OCI-M2 (cell line): ENCODE measurements around the gene COL5A1.

Experiments
- DNase-seq: peaks from one replicate; lab custom pipeline; 2025; ENCODE audit not compliant: unreplicated experiment; lab: John Stamatoyannopoulos, UW

COL5A1 gene

DNA sequence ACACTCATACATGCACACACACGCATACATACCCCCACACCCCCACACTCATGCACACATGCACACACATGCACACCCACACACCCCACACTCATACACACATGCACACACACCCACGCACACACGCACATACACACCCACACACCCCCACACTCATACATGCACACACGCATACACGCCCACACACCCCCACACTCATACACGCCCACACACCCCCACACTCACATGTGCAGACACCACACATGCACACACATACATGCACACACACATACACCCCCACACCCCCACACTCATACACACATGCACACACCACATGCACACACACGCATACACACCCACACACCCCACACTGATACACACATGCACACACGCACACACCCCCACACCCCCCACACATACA, 118.3 kb downstream of the COL5A1 start:
- DNase-seq: no peak

DNA sequence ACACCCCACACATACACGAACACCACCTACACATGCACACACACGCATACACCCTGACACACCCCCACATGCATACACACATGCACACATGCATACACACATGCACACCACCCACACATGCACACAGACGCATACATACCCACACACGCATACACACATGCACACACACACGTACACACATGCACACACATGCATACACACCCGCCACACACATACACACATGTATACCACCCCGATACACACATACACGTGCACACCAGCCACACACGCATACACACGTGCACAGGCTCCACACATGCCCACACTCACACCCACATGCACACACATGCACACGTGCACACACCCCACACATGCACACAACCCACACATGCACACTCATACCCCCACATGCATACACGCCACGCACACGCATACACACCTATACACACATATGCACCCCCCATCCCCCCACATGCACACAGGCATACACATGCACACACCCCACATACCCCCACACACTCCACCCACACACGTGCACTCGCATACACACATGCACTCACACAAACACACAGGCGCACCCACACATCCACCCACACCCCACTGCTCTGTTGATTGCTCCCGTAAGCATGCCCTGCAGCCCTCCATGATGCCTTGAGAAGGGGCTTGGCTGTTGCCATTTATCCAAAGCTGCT, 119.3 kb downstream of the COL5A1 start:
- DNase-seq: no peak

DNA sequence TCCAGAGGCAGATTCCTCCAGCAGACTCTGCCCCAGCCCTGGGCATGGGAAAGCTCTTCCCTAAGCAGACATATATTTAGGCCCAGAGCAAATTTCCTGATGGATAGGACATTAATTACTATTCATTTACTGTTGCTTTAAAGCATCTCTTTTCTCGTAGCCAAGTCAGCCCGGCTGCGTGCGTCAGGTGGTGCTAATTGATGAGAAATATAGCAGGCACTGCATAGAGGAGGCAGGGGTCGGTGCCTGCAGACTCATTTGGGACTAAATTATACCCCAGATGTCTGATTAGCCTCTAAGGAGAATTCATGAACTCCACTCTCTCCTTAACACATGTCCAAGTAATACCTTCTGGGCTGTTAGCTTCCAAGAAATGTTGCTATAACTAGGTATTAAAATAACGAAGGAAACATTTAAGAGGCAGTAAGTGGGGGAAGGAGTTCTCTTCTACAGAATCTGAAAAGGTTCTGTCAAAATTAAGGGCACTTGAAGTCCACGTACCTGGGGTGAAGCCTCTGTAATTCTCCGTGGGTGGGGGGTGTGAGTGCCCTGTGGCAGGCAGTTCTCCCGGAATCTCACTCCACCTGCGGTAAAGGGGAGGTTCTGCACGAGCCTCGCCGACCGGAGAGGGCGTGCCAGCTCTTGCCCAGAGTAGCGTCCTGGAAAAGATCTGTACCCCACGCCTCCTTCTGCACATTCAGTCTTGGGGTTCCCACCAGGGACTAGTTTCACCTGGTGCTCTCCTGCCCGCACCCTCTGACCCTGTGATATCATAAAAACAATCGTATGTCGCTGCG, 123.1 kb downstream of the COL5A1 start:
- DNase-seq: no peak

DNA sequence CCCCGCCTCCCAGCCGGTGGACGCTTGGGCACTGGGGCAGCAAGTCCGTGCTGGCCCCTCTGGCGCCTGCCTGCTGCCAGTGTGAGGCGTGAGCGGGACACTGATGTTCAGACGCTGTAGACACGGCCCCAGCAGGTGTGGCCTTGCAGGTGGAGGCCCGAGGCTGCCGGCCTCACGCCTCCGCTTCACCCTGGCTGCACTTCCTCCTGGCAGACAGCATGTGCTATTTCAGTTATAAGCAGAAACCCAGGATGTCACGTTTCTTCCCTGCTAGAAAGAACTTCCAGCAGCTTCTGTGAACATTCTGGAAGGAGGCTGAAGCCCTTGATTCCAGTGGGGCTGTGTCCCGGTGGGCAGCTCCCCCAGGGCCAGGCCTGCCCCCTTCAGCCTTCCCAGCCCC, 124.2 kb downstream of the COL5A1 start:
- DNase-seq: no peak

DNA sequence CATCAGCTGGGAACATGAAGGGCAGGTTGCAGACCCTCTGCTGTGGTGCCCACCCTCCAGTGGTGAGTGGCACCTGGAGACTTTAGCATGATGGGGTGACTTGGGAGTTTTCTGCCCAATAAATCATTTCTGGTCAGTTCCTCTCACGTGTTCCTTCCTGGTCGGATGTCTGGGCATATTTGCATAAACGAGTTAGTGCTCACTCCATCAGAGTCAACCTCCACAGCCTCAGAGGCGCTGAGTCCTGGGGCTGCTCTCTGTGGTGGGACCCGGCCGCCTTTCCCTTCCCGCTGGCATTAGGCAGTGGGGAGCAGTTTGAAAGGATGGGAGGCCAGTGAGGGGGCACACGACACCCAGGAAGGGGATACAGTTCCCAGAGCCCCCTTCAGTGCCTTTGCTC, 125.0 kb downstream of the COL5A1 start:
- no peak for DNase-seq

DNA sequence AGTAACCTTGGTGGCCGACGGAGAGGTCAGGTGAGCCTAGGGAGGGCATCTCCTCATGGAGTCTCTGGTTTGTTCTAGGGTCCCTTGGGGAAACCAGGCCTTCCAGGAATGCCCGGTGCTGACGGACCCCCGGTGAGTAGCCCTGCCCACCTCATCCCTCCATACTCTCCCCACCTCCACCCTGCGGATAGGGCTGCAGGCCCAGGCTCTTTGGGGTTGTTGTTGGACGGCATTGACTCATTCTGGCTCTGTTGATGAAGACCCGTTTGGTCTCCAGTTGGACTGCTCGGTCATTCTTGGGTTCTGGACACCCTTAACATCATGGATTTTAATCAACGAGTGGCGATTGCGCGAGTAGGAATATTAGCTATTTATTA, 126.7 kb downstream of the COL5A1 start:
- DNase-seq: no peak

DNA sequence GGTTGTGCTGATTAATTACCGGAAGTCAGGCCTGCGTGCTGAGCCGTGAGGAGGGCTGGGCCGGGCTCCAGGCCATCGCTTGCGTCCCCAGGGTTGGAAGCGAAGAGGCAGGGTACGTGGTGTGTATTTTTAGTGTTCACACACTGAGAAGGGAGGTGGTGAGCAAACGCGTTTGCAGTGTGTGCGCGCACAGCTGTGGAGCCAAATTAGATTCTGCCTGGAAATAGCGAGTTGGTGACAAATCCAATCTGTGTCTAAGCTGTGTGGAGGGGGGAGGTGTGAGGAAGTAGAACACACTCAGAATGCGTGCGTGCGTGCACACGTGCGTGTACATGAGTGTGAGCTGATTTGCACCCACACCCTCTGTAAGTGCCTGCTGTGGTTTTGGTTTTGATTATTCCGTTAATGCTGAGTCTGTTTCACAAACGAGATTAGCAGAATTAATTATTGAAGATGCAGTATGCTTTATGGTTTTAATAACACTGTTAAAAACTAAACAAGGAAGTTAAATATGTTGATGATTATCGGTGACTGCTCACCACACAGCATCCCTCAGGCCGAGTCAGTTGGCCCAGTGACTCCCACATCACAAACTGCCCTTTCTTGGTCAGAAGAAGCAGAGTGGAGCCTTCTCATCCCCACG, 127.2 kb downstream of the COL5A1 start:
- DNase-seq: no peak

DNA sequence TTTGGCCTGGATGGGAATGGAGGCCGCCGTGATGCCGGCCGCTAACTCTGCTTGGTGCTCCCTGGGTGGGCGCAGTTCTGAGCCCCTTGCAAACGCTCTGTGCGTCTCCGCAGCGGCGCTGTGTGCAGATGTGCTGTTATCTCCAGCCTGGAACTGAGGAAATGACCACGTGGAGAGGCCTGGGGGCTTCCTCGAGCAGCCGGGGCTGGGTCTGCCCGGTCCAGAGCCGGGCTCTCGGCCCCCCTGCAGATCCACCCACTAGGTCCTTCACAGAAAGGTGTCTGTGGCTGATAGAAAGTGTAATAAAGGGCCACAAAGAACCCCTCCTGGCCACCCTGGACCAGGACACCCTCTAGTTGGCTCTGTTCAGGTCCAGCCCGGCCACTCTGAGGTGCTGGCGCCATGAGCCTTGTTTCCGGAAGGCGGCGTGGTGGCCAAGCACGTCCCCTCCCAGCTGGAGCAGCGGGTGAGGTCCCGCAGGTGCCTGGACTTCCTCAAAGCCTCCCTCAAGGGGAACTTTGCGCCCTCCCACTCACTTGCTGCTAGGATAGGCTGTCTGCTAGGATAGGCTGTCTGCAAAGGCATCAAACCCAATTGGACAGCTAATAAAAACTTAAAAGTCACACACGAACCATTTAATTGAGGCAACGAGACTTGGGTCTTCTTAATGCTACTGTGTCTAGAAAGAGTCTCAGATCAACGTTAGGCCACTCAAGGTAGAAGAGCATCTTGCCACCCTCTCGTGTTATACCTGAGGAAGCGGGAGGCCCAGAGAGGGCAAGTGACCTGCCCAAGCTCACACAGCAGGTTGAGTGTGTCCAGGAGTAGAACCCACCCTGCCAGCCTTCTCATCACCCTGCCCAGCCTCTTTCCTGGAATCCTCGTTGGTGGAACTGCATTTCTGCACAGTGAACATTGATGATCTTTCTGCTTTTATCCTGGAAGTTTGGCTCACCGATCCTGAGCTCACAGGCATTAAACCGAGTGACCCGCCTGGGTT, 129.7 kb downstream of the COL5A1 start:
- DNase-seq: no peak

DNA sequence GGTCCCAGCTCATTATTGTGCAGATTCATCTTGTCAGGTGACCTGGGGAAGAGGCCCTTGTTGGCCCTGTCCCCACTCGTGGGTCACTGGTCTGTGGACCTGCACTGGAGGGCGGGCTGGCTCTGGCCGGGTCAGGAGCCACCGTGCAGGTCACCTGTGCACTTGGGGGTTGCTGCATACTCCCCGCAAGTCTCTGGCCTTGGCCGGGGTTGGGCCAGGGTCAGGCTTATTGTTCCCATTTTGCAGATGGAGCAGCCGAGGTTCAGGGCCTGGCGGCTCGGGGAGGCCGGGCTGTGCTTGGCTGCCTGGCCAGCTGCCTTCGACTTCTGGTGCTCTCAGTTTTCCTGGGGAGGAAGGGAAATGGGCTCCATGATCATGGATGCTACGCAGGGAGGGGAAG, 130.7 kb downstream of the COL5A1 start:
- no peak for DNase-seq

DNA sequence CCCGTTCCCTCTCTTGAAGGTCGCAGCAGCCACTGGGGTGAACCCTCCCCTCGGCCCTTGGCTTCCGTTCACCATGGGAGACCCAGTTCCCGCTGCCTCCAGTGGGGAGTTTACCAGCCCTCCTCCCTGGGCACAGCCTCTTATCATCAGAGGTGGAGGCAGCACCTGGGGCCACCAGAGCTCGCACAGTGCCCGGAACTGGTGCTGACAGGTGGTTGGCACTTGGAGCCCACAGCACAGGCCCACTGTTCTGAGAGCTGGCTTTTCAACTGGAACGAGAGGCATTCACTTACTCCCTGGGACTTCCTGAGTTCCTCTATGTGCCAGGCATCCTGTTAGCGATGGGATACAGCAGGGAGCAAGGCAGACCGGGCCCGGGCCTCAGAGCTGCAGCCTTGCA, 132.2 kb downstream of the COL5A1 start:
- DNase-seq: no peak

DNA sequence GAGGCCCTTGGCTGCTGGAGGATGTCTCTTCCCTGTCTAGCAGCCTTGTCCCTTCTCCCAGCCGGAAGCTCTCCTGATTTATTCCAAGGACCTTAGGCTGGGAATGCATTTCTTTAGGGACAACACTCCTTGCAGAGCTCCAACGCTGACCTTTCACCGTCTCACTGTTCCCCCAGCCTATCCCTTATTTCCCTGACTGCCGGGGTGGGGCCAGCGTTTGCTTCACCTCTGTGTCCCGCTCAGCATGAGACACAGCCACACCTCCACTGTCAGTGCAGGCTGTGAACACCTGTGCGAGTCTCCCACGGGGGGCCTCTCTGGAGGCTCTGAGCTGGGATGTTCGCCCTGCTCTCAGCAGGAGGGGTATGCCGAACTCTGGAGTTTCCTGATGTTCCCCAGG, 132.8 kb downstream of the COL5A1 start:
- no peak for DNase-seq

DNA sequence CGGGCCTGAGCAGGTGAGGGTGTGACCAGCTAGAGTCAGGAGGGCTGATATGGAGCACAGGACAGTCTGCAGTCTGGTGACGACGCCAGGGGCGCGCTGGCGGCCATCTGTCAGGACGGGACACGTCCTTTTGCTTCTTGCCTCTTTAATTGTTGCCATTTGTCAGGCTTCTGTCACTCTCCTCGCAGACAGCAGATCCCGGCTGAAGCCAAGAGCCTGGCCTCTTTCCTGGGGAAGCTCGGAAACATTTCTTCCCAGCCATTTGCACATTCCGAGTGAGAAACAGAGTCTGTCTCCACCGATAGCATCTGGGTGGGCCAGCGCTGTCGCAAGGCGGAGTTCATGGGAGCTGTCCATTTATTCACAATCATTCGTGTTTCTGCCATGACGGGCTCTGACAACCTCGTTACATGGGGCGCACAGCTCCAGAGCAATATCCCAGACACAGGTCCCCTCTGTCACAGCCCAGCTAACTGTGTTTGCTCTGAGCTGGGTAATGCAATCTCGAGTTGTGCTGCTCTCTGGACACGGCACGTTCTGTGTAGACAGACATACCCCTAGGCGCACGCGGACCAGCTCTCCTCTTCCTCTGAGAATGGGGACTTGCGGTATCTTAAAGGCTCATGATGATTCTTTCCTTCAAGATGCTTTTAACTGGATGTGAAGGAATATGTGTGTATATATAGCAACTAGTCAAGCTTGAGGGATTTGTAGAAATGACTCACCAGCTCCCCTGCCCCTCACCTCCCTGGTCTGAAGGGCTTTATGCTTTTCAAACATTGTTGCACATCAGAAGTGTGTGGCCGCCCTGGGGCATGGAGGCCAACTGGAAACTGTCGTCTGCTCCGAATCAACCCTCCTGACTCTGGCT, 133.7 kb downstream of the COL5A1 start:
- DNase-seq: no peak

DNA sequence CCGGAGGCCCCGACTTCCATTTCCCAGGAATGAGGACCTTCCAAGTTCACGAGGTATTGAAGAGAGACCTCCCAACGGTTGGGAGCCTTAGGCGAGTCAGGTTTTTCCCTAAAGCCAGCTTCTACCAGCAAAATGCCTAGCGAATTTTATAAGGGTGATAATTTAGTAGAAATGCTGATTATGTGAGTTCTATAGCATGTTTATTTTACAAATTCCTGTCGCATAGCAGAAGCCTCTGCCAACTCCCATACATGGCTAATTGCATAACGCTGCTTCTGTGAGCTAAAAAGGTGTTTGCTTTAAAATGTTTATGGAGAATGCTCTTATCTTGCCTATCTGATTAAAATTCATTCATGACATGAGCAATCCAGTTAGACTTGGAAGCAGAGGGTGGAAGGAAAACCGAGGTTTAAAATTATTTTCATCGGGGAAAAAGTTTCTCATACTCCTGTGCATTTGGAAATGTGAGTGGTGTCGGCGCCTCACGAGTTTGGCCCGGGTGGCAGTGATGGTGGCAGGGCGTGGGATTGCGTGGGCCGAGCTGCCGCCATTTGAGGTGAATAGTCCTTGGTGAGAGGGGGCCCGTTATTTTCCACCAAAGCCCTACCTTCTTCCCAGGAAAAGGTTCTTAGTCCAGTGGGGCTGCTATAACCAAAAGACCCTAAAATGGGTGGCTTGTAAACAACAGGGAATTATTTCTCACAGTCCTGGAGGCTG, 134.6 kb downstream of the COL5A1 start:
- no peak for DNase-seq

DNA sequence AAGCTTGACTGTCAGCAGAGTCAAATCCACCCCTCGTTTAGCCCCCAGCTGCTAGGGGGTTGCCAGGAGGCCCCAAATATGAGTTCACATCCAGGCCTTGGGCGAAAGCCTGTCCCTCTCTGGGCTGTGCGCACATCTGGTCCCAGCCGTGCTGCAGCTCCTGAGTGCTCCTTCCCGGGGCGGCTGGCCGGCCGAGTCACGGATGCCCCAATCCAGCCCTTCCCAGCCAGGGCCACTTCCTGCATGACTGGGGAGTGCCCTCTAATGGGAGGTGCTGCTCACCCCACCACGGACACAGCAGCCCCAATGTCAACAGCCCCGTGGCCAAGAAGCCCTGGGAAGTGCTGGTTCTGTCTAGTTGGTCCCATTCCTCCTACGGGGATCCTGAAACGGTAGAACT, 135.6 kb downstream of the COL5A1 start:
- no peak for DNase-seq

DNA sequence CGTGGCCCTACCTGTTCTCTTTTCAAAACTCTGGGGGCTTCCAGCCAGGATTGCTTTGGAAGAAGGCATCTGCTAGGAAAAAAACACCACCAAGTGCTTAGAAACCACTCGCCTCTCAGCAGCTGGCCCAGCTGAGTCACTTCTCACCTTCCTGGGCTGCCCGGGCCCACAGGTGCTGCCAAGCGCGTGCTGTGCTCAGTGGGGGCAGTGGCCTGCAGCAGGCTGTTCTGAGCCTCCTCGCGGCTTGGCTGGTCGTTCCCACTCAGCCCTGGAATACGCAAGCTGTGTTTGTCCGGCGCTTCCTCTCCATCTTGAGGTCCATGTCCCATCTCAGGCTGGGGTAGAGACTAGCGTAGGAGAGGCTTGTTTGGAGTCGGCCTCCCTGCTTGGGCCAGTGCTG, 136.6 kb downstream of the COL5A1 start:
- DNase-seq: no peak

DNA sequence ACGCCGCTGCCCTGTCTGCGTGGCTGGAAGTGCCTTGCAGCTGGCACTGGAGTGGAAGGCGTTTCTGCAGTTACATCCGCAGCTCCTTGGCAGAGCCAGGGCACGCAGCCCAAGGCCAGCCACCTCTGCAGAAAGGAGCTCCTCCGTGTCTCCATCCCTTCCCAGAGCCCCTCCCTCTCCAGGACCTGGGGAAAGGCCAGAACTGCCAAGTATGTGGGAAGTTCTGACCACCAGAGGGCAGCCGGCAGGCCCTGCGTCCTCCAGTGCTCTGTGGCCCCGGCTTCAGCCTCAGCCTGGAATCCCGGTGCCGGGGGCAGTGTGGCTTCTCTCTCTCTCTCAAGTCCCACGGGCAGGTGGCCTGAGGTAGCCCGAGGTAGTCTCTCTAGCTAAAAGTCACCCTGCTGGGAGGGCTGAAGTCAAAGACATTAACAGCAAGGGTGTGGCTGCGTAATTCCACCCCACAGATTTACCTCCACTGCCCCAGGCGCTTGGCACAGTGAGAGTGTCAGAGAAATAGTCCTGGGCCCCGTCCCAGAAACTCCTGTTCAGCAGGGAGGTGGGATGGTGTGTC, 137.3 kb downstream of the COL5A1 start:
- DNase-seq: no peak

DNA sequence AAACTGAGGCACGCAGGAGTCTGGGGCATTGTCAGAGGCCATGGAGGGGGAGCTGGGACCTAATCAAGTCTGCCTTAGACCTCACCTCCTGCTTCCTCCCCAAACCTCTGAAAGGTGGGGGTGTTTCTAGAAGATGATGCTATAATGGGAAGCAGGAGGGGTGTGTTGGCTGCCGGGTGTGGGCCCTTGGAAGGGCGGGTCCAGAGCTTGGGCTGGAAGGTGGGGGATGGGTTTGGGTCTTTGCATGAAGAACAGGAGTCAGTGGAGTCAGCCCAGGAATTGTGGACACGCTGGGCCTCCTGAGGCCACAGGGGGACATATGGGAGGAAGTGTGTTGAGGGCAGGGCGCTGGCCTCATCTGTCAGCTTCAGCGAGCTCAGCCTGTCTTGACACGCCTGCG, 138.0 kb downstream of the COL5A1 start:
- DNase-seq: no peak

DNA sequence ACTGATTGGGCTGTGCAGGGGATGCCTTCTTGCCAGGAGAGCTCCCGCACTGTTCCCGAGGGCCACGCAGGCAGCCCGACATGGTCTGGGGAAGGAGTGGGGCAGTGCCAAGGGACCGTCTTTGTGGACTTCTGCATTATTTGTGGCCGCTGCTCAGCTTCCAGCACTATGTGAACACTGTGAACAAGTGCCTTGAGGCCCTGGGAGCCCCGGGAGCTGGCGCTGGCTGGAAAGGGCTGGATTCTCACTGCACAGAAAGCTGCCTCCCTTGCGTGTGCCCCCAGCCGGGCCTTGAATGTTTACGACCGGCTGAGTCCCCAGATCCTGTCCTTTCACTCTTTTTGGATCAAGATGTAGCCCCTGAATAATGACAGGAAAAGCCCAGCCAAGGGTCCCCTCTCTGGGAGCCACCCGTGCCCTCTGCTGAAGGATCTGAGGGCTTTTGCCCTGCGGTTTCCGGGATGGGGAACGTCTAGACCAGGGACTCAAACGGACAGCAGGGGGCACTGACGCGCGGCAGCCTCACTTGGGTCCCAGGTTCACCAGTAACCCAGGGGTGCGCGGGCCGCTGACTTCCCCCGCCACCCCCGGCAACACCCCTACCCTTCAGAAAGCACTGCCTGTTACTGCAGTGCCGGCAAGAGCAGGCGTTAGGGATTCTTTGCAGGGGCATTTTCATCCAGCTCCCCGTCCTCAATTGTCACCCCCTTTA, 140.1 kb downstream of the COL5A1 start:
- no peak for DNase-seq
